ENCODE results near the gene PTMS. TPM values are rescaled to one million over a fixed set of nuclear protein-coding genes. Genes with fewer than 3 reads are reported as not detected.
A peak's percentile ranks its signal among the peaks of the same experiment; 100 is the strongest.

PTMS gene
- total RNA-seq, 1 experiment from 2014 or later = 370 TPM

DNA sequence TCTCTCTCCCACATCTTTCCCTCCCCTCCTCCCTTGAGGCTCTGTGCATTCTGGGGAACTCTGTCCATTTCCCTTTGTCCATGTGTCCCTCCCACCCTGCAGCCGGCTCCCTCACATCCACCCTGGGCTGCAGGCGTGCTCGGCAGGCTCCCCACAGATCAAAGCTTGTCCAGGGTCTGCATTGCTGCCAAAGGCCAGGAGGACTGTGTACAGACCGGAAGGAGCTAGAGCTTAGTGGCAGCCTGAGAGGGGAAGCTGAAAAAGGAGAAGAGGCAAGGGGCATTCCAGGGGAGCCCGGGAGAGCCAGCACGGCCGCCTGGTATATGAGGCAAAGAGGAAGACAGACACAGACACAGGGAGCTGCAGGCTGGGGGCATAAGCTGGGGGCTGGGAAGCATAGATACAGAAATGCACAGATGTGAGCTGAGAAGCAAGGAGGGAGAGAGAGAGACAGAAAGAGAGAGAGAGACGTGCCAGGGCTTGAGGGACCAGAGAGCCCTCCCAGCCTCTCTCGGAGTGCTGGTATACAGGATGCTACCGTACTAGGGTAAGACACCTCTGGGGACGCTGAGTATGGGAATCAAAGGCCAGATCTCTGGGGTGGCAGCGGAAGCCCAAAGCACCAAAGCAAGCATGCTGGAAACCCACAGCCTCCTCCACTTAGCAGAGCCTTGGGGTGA lies 26.5 kb downstream of the PTMS start:
- no peaks in the 10 kb centered on the region for H3K9me3 Mint-ChIP-seq
- TF ChIP-seq, protein P1, sequence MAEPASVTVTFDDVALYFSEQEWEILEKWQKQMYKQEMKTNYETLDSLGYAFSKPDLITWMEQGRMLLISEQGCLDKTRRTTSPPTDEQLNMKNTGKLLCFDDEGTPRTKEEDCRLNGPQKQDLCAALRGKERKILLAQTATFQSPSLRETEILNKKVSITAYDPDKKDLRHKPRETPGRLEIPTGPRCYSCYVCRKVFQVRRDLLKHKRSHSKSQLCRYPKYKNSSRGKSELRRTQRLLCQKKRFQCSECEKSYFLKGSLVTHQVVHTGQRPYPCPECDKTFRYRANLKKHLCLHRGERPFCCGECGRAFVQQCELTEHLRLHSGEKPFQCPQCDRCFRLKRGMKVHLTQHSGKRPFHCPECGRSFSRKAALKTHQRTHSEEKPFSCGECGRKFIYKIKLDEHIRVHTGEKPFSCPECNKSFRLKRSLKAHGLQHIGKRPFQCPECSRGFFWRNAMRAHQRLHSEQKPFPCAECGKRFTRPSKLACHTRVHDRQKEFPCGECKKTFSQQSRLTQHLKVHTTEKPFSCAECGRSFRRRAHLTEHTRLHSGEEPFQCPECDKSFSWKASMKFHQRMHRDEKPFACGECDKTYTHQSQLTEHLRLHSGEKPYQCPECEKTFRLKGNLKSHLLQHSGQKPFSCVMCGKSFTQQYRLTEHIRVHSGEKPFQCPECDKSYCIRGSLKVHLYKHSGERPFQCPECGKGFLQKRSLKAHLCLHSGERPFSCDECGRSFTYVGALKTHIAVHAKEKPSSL (CRISPR knock-in tag; conservative IDR thresholded peaks at IDR 0.05) = no peak
- TF ChIP-seq NFATC4 (CRISPR knock-in tag; IDR thresholded peaks at IDR 0.05) (no peak), ZNF263 (CRISPR knock-in tag; IDR thresholded peaks at IDR 0.05; ENCODE audit: low read depth) (no peak), SMAD3 (CRISPR knock-in tag; IDR thresholded peaks at IDR 0.05; ENCODE audit: borderline replicate concordance) (no peak), SP1 (CRISPR knock-in tag; conservative IDR thresholded peaks at IDR 0.05) (no peak), GTF2I (CRISPR knock-in tag; conservative IDR thresholded peaks at IDR 0.05) (no peak), IRF2 (CRISPR knock-in tag; IDR thresholded peaks at IDR 0.05; ENCODE audit: borderline replicate concordance, low read depth) (no peak), FOXP1 (CRISPR knock-in tag; IDR thresholded peaks at IDR 0.05; ENCODE audit: borderline replicate concordance) (no peak), TEAD1 (CRISPR knock-in tag; IDR thresholded peaks at IDR 0.05) (no peak), ZBTB21 (CRISPR knock-in tag; IDR thresholded peaks at IDR 0.05; ENCODE audit: borderline replicate concordance) (no peak), TEAD4 (CRISPR knock-in tag; IDR thresholded peaks at IDR 0.05) (no peak)
- TF ChIP-seq, protein P2, sequence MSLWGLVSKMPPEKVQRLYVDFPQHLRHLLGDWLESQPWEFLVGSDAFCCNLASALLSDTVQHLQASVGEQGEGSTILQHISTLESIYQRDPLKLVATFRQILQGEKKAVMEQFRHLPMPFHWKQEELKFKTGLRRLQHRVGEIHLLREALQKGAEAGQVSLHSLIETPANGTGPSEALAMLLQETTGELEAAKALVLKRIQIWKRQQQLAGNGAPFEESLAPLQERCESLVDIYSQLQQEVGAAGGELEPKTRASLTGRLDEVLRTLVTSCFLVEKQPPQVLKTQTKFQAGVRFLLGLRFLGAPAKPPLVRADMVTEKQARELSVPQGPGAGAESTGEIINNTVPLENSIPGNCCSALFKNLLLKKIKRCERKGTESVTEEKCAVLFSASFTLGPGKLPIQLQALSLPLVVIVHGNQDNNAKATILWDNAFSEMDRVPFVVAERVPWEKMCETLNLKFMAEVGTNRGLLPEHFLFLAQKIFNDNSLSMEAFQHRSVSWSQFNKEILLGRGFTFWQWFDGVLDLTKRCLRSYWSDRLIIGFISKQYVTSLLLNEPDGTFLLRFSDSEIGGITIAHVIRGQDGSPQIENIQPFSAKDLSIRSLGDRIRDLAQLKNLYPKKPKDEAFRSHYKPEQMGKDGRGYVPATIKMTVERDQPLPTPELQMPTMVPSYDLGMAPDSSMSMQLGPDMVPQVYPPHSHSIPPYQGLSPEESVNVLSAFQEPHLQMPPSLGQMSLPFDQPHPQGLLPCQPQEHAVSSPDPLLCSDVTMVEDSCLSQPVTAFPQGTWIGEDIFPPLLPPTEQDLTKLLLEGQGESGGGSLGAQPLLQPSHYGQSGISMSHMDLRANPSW (CRISPR knock-in tag; conservative IDR thresholded peaks at IDR 0.05; ENCODE audit: low read depth) = no peak
- TF ChIP-seq, protein P3, sequence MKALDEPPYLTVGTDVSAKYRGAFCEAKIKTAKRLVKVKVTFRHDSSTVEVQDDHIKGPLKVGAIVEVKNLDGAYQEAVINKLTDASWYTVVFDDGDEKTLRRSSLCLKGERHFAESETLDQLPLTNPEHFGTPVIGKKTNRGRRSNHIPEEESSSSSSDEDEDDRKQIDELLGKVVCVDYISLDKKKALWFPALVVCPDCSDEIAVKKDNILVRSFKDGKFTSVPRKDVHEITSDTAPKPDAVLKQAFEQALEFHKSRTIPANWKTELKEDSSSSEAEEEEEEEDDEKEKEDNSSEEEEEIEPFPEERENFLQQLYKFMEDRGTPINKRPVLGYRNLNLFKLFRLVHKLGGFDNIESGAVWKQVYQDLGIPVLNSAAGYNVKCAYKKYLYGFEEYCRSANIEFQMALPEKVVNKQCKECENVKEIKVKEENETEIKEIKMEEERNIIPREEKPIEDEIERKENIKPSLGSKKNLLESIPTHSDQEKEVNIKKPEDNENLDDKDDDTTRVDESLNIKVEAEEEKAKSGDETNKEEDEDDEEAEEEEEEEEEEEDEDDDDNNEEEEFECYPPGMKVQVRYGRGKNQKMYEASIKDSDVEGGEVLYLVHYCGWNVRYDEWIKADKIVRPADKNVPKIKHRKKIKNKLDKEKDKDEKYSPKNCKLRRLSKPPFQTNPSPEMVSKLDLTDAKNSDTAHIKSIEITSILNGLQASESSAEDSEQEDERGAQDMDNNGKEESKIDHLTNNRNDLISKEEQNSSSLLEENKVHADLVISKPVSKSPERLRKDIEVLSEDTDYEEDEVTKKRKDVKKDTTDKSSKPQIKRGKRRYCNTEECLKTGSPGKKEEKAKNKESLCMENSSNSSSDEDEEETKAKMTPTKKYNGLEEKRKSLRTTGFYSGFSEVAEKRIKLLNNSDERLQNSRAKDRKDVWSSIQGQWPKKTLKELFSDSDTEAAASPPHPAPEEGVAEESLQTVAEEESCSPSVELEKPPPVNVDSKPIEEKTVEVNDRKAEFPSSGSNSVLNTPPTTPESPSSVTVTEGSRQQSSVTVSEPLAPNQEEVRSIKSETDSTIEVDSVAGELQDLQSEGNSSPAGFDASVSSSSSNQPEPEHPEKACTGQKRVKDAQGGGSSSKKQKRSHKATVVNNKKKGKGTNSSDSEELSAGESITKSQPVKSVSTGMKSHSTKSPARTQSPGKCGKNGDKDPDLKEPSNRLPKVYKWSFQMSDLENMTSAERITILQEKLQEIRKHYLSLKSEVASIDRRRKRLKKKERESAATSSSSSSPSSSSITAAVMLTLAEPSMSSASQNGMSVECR (CRISPR knock-in tag; IDR thresholded peaks at IDR 0.05; ENCODE audit: borderline replicate concordance) = no peak
- CTCF ChIA-PET = interaction anchor here (0.8 to 1.5 kb wide), 5 partner anchors 26 to 172 kb away, joined by 3 to 4 read pairs (median 4); no protein-coding TSS in a partner anchor
- no peak overlapping the region for H3K4me3 Mint-ChIP-seq
- POLR2A ChIA-PET = interaction anchor here (0.6 to 1.4 kb wide), 3 partner anchors 9 to 380 kb away, joined by 4 to 6 read pairs (median 4); partner anchors contain the start of gene PTMS
- H3K36me3 Mint-ChIP-seq = no peaks in the 10 kb centered on the region
- H3K4me1 Mint-ChIP-seq = peaks cover 16% of the 10 kb centered on the region
- peaks cover 25% of the 10 kb centered on the region for H3K27me3 Mint-ChIP-seq (ENCODE audit: low read depth)
- no peak overlapping the region for H3K27ac Mint-ChIP-seq
- DNase-seq (ENCODE audit: low spot score) (no peak), ATAC-seq (peak; percentile 11; the same call in 1 of the 2 replicates)

DNA sequence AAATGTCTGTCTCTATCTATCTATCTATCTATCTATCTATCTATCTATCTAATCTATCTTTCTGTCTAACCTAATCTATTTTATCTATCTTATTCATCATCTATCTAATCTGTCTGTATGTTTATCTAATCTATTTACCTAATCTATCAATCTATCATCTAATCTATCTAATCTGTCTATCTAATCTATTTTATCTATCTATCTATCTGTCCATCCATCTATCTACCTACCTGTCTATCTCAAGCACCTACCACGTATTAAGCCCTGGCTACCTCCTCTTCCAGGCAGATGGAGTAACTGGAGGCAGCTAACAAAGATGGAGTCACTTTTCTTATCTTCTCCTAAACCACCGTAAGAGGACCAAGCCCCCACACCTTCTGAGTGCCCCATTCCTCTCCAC lies 28.9 kb downstream of the PTMS start:
- ChIA-PET CTCF (interaction anchor here (1.6 kb wide), 1 partner anchor 30 kb away, joined by 6 read pairs; no protein-coding TSS in a partner anchor), POLR2A (interaction anchor here (1.2 kb wide), 1 partner anchor 24 kb away, joined by 4 read pairs; no protein-coding TSS in a partner anchor)
- H3K27ac Mint-ChIP-seq = no peak overlapping the region
- H3K4me1 Mint-ChIP-seq = peaks cover 7% of the 10 kb centered on the region
- H3K9me3 Mint-ChIP-seq = no peaks in the 10 kb centered on the region
- DNase-seq (ENCODE audit: low spot score) = no peak
- no peak overlapping the region for H3K4me3 Mint-ChIP-seq
- no peaks in the 10 kb centered on the region for H3K36me3 Mint-ChIP-seq
- H3K27me3 Mint-ChIP-seq (ENCODE audit: low read depth) = peaks cover 27% of the 10 kb centered on the region
- TF ChIP-seq FOXJ3 (CRISPR knock-in tag; IDR thresholded peaks at IDR 0.05; ENCODE audit: borderline replicate concordance) (no peak), ZNF121 (CRISPR knock-in tag; IDR thresholded peaks at IDR 0.05) (no peak), FOXK1 (CRISPR knock-in tag; IDR thresholded peaks at IDR 0.05) (no peak), ZNF416 (CRISPR knock-in tag; IDR thresholded peaks at IDR 0.05) (no peak), ZNF219 (CRISPR knock-in tag; IDR thresholded peaks at IDR 0.05; ENCODE audit: borderline replicate concordance) (no peak), IRF2 (CRISPR knock-in tag; IDR thresholded peaks at IDR 0.05; ENCODE audit: borderline replicate concordance, low read depth) (no peak)
- TF ChIP-seq, protein P4, sequence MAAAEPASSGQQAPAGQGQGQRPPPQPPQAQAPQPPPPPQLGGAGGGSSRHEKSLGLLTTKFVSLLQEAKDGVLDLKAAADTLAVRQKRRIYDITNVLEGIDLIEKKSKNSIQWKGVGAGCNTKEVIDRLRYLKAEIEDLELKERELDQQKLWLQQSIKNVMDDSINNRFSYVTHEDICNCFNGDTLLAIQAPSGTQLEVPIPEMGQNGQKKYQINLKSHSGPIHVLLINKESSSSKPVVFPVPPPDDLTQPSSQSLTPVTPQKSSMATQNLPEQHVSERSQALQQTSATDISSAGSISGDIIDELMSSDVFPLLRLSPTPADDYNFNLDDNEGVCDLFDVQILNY (CRISPR knock-in tag; IDR thresholded peaks at IDR 0.05) = no peak
- TF ChIP-seq, protein P5, sequence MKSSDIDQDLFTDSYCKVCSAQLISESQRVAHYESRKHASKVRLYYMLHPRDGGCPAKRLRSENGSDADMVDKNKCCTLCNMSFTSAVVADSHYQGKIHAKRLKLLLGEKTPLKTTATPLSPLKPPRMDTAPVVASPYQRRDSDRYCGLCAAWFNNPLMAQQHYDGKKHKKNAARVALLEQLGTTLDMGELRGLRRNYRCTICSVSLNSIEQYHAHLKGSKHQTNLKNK (CRISPR knock-in tag; IDR thresholded peaks at IDR 0.05) = no peak
- ATAC-seq = no peak

Measured in WTC11 (cell line).